Endothelial cell (in vitro differentiated cells): ENCODE results near the gene CHMP2A. TPM values are rescaled to one million over a fixed set of nuclear protein-coding genes. Genes with fewer than 3 reads are reported as not detected.

Source experiments
- DNase-seq: peaks from one replicate; pipeline ENCODE4 v3.0.0; 2021; ENCODE audit warnings: low spot score
- H3K27ac Mint-ChIP-seq: one replicate; pipeline ENCODE4 v1.8.0; 2021; ENCODE audit warnings: mixed read lengths, inconsistent platforms; ENCODE audit not compliant: unreplicated experiment
- H3K27me3 Mint-ChIP-seq: one replicate; pipeline ENCODE4 v1.8.0; 2021; ENCODE audit warnings: mild to moderate bottlenecking, moderate library complexity, mixed read lengths, inconsistent platforms; ENCODE audit not compliant: unreplicated experiment
- H3K36me3 Mint-ChIP-seq: one replicate; pipeline ENCODE4 v1.8.0; 2021; ENCODE audit warnings: mild to moderate bottlenecking, low read depth, mixed read lengths, inconsistent platforms; ENCODE audit not compliant: unreplicated experiment
- H3K4me1 Mint-ChIP-seq: one replicate; pipeline ENCODE4 v1.8.0; 2021; ENCODE audit warnings: mild to moderate bottlenecking, mixed read lengths, inconsistent platforms; ENCODE audit not compliant: unreplicated experiment
- H3K4me3 Mint-ChIP-seq: one replicate; pipeline ENCODE4 v1.8.0; 2021; ENCODE audit warnings: mild to moderate bottlenecking, mixed read lengths, inconsistent platforms; ENCODE audit not compliant: unreplicated experiment
- H3K9me3 Mint-ChIP-seq: one replicate; pipeline ENCODE4 v1.8.0; 2021; ENCODE audit warnings: mixed read lengths, inconsistent platforms; ENCODE audit not compliant: unreplicated experiment
- total RNA-seq: library from RNA; stranded (reverse); fragmentation: NEBNext Ultra II Directional; extraction: Animal tissue kit (Norgen Biotek cat#: 25700); gene quantifications from one replicate; pipeline ENCODE4 v1.2.1, GENCODE V29; 2021; ENCODE audit not compliant: unreplicated experiment
- TF ChIP-seq, protein P1 (sequence below): fragments of 200-600 bp; sonication (generic); IDR thresholded peaks from one replicate; pipeline ENCODE4 v1.5.0; 2021; ENCODE audit warnings: antibody characterized with exemption; ENCODE audit not compliant: unreplicated experiment

CHMP2A gene
- total RNA-seq, 1 donor from 2014 or later = 130 TPM

DNA sequence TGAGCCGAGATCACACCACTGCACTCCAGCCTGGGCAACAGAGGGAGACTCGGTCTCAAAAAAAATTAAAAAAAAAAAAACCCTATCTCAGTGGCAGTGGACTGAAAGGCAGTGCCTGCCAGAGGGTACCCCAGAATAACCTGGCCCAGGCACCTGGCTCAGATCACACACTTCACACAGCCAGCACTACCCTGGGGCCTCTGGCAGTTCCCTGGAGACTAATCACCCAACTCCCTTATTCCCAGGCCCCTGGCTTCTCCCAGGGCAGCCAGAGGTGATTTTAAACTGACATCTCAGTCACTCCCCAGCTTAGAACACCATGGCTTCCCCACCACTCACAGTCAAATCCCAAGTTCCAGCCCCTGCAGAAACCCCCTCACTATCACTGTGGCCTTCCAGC, 39.6 kb downstream of the CHMP2A start:
- H3K4me1 Mint-ChIP-seq = peaks cover 26% of the 10 kb centered on the region

DNA sequence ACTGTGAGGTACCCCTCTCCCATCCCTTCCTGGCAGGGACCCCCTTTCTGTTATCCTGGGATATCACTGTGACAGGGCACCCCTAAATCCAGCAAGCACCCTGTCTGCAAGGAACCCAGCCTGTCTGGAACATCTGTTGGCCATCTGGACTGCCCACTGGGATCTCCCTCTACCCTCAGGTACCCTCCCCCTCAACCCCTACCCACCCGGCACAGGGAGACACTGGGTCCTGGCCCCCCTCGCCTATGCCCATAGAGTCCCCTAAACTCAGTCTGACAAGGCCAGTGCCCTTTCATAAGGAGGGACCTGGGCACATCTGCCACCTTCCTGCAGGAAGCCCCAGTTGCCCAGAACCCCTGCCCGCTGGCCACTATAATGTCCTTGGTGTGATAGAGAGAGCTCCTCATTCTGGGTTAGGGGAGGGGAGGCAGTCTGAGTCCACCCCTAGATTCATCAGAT, 40.3 kb downstream of the CHMP2A start:
- TF ChIP-seq, protein P1, sequence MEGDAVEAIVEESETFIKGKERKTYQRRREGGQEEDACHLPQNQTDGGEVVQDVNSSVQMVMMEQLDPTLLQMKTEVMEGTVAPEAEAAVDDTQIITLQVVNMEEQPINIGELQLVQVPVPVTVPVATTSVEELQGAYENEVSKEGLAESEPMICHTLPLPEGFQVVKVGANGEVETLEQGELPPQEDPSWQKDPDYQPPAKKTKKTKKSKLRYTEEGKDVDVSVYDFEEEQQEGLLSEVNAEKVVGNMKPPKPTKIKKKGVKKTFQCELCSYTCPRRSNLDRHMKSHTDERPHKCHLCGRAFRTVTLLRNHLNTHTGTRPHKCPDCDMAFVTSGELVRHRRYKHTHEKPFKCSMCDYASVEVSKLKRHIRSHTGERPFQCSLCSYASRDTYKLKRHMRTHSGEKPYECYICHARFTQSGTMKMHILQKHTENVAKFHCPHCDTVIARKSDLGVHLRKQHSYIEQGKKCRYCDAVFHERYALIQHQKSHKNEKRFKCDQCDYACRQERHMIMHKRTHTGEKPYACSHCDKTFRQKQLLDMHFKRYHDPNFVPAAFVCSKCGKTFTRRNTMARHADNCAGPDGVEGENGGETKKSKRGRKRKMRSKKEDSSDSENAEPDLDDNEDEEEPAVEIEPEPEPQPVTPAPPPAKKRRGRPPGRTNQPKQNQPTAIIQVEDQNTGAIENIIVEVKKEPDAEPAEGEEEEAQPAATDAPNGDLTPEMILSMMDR = no peak
- H3K4me1 Mint-ChIP-seq = peaks cover 20% of the 10 kb centered on the region
- H3K27me3 Mint-ChIP-seq = peaks cover 28% of the 10 kb centered on the region
- DNase-seq = no peak
- H3K36me3 Mint-ChIP-seq = peaks cover 13% of the 10 kb centered on the region
- H3K4me3 Mint-ChIP-seq = peak overlapping the region; percentile 82
- H3K9me3 Mint-ChIP-seq = no peaks in the 10 kb centered on the region
- H3K27ac Mint-ChIP-seq = no peak overlapping the region

More for the DNA sequence above, 39.6 kb downstream of the CHMP2A start:
- H3K27me3 Mint-ChIP-seq = peaks cover 25% of the 10 kb centered on the region
- no peak for DNase-seq
- peak overlapping the region; percentile 78 for H3K27ac Mint-ChIP-seq
- no peaks in the 10 kb centered on the region for H3K9me3 Mint-ChIP-seq
- TF ChIP-seq, protein P1 = no peak
- H3K4me3 Mint-ChIP-seq = peak overlapping the region; percentile 80
- peaks cover 15% of the 10 kb centered on the region for H3K36me3 Mint-ChIP-seq

DNA sequence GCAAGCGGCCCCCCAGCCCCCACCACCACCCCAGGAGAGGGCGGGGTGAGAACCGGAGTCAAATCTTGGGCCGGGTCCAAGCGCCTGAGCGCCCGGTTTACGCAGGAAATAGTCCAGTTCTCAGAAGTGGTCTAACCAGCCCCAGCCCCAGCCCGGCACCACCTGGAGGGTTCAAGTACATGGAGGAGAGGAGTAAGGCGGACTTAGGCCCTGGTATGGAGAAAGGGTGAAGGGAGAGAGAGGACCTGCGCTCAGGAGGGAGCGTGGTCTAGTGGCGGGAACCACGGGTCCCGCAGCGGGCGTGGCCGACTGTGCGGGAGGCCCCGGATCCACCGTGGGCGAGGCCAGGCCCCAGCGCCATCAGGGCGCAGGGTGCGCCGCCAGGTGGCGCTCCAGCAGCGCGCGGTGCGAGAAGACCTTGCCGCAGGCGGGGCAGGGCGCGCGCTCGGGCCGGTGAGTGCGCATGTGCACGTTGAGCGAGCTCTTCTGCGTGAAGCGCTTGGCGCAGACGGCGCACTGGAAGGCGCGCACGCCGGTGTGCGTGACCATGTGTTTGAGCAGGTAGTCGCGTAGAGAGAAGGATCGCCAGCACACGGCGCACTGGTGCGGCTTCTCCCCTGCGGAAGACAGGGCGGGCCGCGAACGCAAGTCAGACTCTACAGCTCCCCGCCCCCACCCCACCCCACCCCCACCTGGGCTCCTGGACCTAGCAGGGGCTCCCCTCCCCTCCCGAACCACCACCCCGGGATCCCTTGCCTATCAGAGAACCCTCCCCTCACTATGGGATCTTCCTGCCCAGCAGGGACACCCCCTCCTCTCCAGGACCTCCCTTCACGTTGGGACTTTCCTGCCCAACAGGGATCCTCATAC, 41.0 kb downstream of the CHMP2A start:
- no peak overlapping the region for H3K27ac Mint-ChIP-seq
- peaks cover 24% of the 10 kb centered on the region for H3K27me3 Mint-ChIP-seq
- H3K4me1 Mint-ChIP-seq = peaks cover 15% of the 10 kb centered on the region
- peaks cover 11% of the 10 kb centered on the region for H3K36me3 Mint-ChIP-seq
- TF ChIP-seq, protein P1 = peak; percentile 93
- DNase-seq = peak; percentile 97
- H3K4me3 Mint-ChIP-seq = peak overlapping the region; percentile 83
- no peaks in the 10 kb centered on the region for H3K9me3 Mint-ChIP-seq

DNA sequence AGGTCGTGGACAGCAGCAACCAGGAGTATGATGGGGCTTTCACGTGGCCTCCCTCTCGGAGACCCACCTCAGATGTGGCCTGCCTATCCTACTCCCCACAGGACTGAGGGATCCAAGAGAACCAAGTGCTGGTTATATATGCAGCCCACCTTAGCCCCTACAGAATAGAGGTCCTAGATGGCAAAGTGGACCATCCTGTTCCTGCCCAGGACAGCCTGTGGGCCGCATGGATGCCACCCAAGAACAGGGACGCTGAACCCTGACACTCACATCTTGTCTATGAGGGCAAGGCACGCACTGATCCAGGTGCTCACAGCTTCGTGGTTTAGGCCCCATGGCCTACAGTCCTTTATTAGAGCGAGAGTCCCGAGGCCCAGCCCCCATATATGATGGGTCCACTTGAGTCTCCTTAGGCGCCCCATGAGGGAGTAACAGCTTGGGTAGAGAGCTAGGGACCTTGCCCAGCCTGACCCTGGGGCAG, 41.7 kb downstream of the CHMP2A start:
- DNase-seq = no peak
- H3K4me3 Mint-ChIP-seq = no peak overlapping the region
- H3K4me1 Mint-ChIP-seq = peaks cover 8% of the 10 kb centered on the region
- TF ChIP-seq, protein P1 = no peak
- H3K36me3 Mint-ChIP-seq = peaks cover 7% of the 10 kb centered on the region
- no peaks in the 10 kb centered on the region for H3K9me3 Mint-ChIP-seq
- H3K27me3 Mint-ChIP-seq = peaks cover 21% of the 10 kb centered on the region
- no peak overlapping the region for H3K27ac Mint-ChIP-seq
